ENCODE measurements around the gene DUSP3. TPM values are rescaled to one million over a fixed set of nuclear protein-coding genes. Genes with fewer than 3 reads are reported as not detected.

DUSP3 gene
- total and polyA plus RNA-seq, 2 experiments from 2014 or later, result 23.1 to 24.9 TPM

DNA sequence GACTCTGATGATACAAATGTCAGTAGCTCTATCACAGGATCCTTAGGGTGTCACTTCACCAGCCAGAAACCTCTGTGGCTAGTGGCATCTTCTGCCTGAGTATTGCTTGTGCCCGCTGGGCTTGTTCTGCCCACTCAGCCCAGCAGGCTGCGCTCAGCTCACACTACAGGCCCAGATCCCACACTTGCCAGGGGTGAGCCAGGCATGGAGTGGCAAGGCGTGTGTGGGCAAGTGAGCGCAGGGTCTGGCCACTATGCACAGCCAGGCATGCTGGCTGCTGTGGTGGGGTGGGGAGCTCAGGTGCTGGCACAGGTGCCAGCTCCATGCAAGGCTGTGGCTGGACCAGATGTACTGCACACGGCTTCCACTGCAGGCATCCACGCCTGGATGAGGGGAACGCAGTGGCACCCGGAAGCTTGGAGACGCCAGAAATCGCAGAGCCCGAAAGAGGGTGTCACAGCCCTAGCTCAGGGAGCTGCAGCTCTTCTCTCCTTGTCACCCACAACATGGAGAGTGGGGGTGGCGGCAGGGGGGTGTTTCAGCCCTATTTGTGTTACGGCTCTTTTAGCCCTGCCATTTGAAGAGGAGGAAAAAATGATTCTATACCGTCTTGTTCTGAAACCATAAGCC lies 11.6 kb upstream of the DUSP3 start:
- no peaks in the 10 kb centered on the region for H3K9me3 ChIP-seq (ENCODE audit: low read depth)
- in situ Hi-C loops (cut with MboI), result no loop called here
- peaks cover 19% of the 10 kb centered on the region; the same call in 1 of the 2 replicates for H3K27me3 ChIP-seq (replicated peaks; ENCODE audit: insufficient read depth)
- H3K4me1 ChIP-seq (ENCODE audit: insufficient read depth), result no peaks in the 10 kb centered on the region
- WGBS, 2 experiments (ENCODE audit: low coverage in 1 of 2, low lambda C conversion rate in 2 of 2, missing lambda C conversion rate in 2 of 2), result 87 to 89% methylated on average over 14 of the region's 14 CpGs
- no peak overlapping the region for H3K4me3 ChIP-seq
- H3K9me2 ChIP-seq (ENCODE audit: insufficient read depth), result no peaks in the 10 kb centered on the region
- H3K79me2 ChIP-seq (ENCODE audit: insufficient read depth), result no peaks in the 10 kb centered on the region
- H2AFZ ChIP-seq, result no peak overlapping the region
- no peak overlapping the region for H3K27ac ChIP-seq
- DNase-seq, result peak; percentile 25
- no peaks in the 10 kb centered on the region; the same call in 1 of the 2 replicates for H3F3A ChIP-seq (ENCODE audit: insufficient read depth)
- H3K9ac ChIP-seq, result no peak overlapping the region
- H3K4me2 ChIP-seq (ENCODE audit: unreplicated experiment), result no peak overlapping the region
- H3K36me3 ChIP-seq (ENCODE audit: low read depth), result no peaks in the 10 kb centered on the region
- no peaks in the 10 kb centered on the region for H4K20me1 ChIP-seq (ENCODE audit: insufficient read depth)
- TF ChIP-seq EZH2phosphoT487 (IDR thresholded peaks at IDR 0.05; ENCODE audit: insufficient read depth, low read depth) (no peak), EZH2 (IDR thresholded peaks at IDR 0.05; ENCODE audit: insufficient read depth, poor library complexity, severe bottlenecking) (no peak)

DNA sequence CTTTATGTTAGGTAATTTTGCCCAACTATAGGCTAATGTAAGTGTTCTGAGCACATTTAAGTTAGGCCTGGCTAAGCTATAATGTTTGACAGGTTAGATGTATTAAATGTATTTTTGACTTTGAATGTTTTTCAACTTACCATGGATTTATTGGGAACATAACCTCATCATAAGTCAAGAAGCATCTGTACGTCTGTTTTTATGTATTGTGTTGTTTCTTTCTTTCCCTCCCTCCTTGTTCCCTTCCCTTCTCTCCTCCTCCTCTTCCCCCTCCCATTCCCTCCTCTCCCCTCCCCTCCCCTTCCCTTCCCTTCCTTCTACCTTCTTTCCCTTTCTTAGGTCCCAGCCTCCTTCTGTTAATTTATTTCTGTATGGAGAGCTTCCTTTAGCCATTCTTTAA lies 10.7 kb upstream of the DUSP3 start:
- in situ Hi-C loops (cut with MboI), result no loop called here
- Histone ChIP-seq H3K9me2 (ENCODE audit: insufficient read depth) (no peaks in the 10 kb centered on the region), H3K27ac (no peak overlapping the region), H3K36me3 (ENCODE audit: low read depth) (no peaks in the 10 kb centered on the region), H3K4me1 (ENCODE audit: insufficient read depth) (peaks cover 9% of the 10 kb centered on the region), H3K4me3 (no peak overlapping the region), H3K4me2 (ENCODE audit: unreplicated experiment) (no peak overlapping the region), H3F3A (ENCODE audit: insufficient read depth) (peaks cover 3% of the 10 kb centered on the region), H3K9me3 (ENCODE audit: low read depth) (no peaks in the 10 kb centered on the region), H3K9ac (no peak overlapping the region), H3K27me3 (replicated peaks; ENCODE audit: insufficient read depth) (peaks cover 19% of the 10 kb centered on the region; the same call in 1 of the 2 replicates), H3K79me2 (ENCODE audit: insufficient read depth) (no peaks in the 10 kb centered on the region), H4K20me1 (ENCODE audit: insufficient read depth) (no peaks in the 10 kb centered on the region), H2AFZ (no peak overlapping the region)
- TF ChIP-seq EZH2phosphoT487 (IDR thresholded peaks at IDR 0.05; ENCODE audit: insufficient read depth, low read depth) (no peak), EZH2 (IDR thresholded peaks at IDR 0.05; ENCODE audit: insufficient read depth, poor library complexity, severe bottlenecking) (no peak)
- 94 to 100% methylated on average over 1 of the region's 1 CpG for WGBS, 2 experiments (ENCODE audit: low coverage in 1 of 2, low lambda C conversion rate in 2 of 2, missing lambda C conversion rate in 2 of 2)
- no peak for DNase-seq

DNA sequence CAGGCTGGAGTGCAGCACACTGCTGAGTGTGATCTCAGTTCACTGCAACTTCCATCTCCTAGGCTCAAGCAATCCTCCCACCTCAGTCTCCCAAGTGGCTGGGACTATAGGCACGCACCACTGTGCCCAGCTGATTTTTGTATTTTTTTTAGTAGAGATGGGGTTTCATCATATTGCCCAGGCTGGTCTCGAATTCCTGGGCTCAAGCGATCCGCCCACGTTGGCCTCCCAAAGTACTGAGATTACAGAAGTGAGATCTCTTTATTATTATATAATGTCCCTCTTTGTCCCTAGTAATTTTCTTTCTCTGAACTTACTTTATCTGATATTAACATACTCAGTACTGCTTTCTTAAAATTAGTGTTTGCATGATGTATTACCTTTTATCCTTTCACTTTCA lies 9.8 kb upstream of the DUSP3 start:
- Histone ChIP-seq H4K20me1 (ENCODE audit: insufficient read depth) (no peaks in the 10 kb centered on the region), H3K36me3 (ENCODE audit: low read depth) (no peaks in the 10 kb centered on the region), H3K27me3 (replicated peaks; ENCODE audit: insufficient read depth) (peaks cover 19% of the 10 kb centered on the region; the same call in 1 of the 2 replicates), H3K4me3 (no peak overlapping the region), H2AFZ (no peak overlapping the region), H3F3A (ENCODE audit: insufficient read depth) (peaks cover 12% of the 10 kb centered on the region), H3K9ac (no peak overlapping the region), H3K4me1 (ENCODE audit: insufficient read depth) (peaks cover 18% of the 10 kb centered on the region), H3K79me2 (ENCODE audit: insufficient read depth) (no peaks in the 10 kb centered on the region), H3K27ac (no peak overlapping the region), H3K9me3 (ENCODE audit: low read depth) (no peaks in the 10 kb centered on the region), H3K9me2 (ENCODE audit: insufficient read depth) (no peaks in the 10 kb centered on the region), H3K4me2 (ENCODE audit: unreplicated experiment) (no peak overlapping the region)
- WGBS, 2 experiments (ENCODE audit: low coverage in 1 of 2, low lambda C conversion rate in 2 of 2, missing lambda C conversion rate in 2 of 2), result 93% methylated on average over 5 of the region's 5 CpGs
- no peak for DNase-seq
- TF ChIP-seq EZH2phosphoT487 (IDR thresholded peaks at IDR 0.05; ENCODE audit: insufficient read depth, low read depth) (no peak), EZH2 (IDR thresholded peaks at IDR 0.05; ENCODE audit: insufficient read depth, poor library complexity, severe bottlenecking) (no peak)
- in situ Hi-C loops (cut with MboI), result no loop called here

DNA sequence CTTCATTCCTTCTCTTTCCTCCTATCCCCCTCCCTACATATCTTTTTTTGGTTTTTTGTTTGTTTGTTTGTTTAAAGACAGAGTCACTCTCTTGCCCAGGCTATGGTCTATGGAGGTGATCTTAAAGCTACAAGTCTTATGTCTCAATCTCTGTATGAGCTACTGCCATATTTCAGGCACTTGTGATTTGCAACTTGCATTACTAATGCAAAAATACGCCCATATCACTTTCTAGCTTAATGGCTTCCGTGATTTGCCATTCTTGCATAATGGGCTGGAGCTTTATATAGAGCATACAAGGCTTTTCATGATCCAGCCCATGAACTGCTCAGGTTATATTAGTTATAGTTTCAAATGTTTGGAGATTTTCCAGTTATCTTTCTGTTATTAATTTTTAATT lies 9.0 kb upstream of the DUSP3 start:
- H3K27ac ChIP-seq, result no peak overlapping the region

More for the DNA sequence above, 9.0 kb upstream of the DUSP3 start:
- 93 to 98% methylated on average over 2 of the region's 2 CpGs for WGBS, 2 experiments (ENCODE audit: low coverage in 1 of 2, low lambda C conversion rate in 2 of 2, missing lambda C conversion rate in 2 of 2)
- in situ Hi-C loops (cut with MboI), result no loop called here
- Histone ChIP-seq H4K20me1 (ENCODE audit: insufficient read depth) (no peaks in the 10 kb centered on the region), H3K79me2 (ENCODE audit: insufficient read depth) (no peaks in the 10 kb centered on the region), H3K4me2 (ENCODE audit: unreplicated experiment) (no peak overlapping the region), H3K9me2 (ENCODE audit: insufficient read depth) (no peaks in the 10 kb centered on the region), H3K4me3 (no peak overlapping the region), H3K4me1 (ENCODE audit: insufficient read depth) (peaks cover 20% of the 10 kb centered on the region), H3K9ac (no peak overlapping the region), H3K36me3 (ENCODE audit: low read depth) (no peaks in the 10 kb centered on the region), H3K9me3 (ENCODE audit: low read depth) (no peaks in the 10 kb centered on the region), H3K27me3 (replicated peaks; ENCODE audit: insufficient read depth) (peaks cover 19% of the 10 kb centered on the region; the same call in 1 of the 2 replicates), H3F3A (ENCODE audit: insufficient read depth) (peaks cover 18% of the 10 kb centered on the region), H2AFZ (no peak overlapping the region)
- no peak for DNase-seq
- TF ChIP-seq EZH2phosphoT487 (IDR thresholded peaks at IDR 0.05; ENCODE audit: insufficient read depth, low read depth) (no peak), EZH2 (IDR thresholded peaks at IDR 0.05; ENCODE audit: insufficient read depth, poor library complexity, severe bottlenecking) (no peak)

Measured in GM23248 (cell line).